ENCODE data around the gene CLIC4. TPM values are rescaled to one million over a fixed set of nuclear protein-coding genes. Genes with fewer than 3 reads are reported as not detected.
"Not testable (repeated sequence)": the region's sequence is repeated elsewhere in the genome, so short reads cannot be mapped to it uniquely, and the experiment has no call there.

CLIC4 gene
- total RNA-seq, 2 donors from 2014 or later: 39.4 to 79.8 TPM

DNA sequence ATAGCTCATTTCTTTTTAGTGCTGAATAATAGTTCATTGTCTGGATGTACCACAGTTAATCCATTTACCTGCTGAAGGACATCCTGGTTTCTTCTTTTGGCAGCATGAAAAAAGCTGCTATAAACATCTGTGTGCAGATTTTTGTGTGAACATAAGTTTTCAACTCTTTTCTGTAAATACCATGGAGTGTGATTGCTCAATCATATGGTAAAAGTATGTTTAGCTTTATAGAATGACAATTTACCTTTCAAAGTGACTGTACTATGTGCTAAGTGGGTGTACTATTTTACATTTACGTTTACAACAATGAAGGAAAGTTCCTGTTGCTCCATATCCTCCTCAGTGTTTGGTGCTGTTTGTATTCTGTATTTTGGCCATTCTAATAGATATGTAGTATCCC, 135.8 kb downstream of the CLIC4 start:
- intact Hi-C loops (cut with DNase I, micrococcal nuclease): no loop called here
- no peak for DNase-seq
- ATAC-seq: no peak

DNA sequence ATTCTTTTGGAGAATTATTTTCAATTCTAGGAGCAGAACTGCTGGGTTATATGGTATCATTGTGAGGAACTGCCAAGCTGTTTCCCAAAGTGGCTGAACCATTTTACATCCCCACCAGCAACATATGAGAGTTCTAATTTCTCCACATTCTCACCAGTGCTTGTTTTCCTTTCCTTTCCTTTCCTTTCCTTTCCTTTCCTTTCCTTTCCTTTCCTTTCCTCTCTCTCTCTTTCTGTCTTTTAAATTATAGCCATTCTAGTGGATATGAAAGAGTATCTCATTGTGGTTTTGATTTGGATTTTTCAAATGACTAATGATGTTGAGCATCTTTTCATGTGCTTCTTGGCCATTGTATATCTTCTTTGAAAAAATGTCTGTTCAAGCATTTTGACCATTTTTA, 139.5 kb downstream of the CLIC4 start:
- ATAC-seq: no peak
- DNase-seq: no peak
- intact Hi-C loops (cut with DNase I, micrococcal nuclease): no loop called here

DNA sequence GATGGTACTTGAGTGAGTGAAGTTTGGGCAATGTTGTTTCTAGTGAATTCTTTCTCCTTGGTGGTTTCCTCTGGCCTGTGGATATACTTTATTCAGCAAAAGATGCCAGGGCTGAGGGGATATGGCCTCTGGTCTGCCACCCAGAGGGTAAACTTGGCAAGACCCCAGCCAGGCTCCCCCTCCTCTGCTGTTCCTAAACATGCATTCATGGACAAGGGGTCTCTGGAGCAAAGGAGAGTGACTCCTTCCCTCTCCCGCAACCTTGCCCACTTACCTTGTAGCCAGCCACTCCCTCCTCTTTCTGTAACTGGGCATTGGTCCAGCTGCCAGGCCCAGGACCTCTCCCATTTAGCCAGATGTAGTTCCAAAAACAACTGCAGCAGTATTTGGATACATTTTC, 141.0 kb downstream of the CLIC4 start:
- ATAC-seq (no peak), DNase-seq (no peak)
- intact Hi-C loops (cut with DNase I, micrococcal nuclease): no loop called here

DNA sequence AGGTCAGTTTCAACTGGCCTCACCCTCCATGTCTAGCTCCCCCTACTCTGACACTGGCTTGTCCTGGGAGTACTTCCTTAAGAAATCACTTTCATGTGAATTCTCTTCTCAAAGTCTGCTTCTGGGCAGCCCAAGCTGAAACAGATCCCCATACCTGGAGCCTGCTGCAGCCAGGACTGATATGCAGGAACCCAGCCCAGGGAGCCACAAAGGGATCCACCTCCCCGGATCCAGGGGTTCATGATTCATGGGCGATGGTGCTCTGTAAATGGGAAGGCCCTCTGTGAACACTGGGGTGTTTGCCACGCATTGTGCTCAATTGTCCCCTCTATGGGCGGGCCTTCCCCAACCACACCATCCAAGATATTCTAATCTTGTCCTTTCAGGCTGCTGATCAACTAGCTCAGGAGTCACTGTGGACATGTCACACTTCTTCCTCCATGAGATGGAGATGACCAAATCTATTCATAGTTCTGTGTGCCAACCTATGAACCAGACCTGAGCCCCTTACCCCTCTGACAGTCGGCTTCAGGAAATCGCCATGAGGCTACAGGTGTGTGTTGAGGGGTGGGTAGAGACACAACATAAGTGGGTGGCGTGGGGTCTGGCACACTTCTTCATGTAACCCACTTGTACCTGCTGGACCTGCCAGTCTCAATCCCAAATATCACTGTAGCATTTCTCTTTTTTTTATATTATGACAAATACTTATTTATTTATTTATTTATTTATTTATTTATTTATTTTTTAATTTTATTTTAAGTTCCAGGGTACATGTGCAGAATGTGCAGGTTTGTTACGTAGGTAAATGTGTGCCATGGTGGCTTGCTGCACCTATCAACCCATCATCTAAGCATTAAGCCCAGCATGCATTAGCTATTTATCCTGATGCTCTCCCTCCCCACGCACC, 143.1 kb downstream of the CLIC4 start:
- ATAC-seq (no peak), DNase-seq (no peak)
- intact Hi-C loops (cut with DNase I, micrococcal nuclease): no loop called here

DNA sequence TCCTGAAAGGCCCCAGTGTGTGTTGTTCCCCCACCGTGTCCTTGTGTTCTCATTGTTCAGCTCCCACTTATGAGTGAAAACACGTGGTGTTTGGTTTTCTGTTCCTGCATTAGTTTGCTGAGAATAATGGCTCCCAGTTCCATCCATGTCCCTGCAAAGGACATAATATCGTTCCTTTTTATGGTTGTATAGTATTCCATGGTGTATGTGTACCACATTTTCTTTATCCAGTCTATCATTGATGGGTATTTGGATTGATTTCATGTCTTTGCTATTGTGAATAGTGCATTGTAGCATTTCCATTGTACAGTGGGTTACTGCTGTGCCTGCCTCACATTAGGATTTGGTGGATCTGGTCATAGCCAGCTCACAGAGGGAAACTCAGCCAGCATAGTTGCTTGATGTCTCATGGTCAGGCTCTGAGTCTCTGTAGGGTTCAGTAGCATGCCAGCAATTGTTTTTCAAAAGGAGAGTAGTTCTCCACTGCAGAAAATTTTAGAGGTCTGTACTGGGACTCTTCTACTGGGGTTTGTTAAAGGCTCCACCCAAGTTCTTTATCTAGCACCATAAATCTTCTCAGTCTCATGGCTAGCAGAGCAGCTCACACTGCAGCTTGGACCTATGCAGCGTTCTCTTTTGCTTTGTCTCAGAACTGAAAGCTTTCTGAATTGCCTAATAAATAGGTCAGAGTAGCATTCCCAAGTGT, 143.9 kb downstream of the CLIC4 start:
- ATAC-seq (peak; percentile 35), DNase-seq (no peak)
- intact Hi-C loops (cut with DNase I, micrococcal nuclease): no loop called here

DNA sequence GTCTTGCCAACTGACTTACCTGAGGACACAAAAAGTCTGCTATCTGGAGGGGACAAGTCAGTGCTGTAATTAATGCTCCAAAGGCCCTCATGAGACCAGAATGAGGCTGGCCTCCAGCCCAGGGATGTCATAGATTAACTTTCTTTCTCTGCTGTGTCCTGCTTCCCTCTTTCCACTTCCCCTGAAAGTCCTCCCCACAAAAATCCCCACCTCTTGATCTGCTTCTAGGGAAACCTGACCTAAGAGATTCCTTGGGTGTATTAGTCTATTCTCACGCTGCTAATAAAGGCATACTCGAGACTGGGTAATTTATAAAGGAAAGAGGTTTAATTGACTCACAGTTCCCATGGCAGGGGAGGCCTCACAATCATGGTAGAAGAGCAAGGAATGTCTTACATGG, 145.6 kb downstream of the CLIC4 start:
- DNase-seq (no peak), ATAC-seq (no peak)
- intact Hi-C loops (cut with DNase I, micrococcal nuclease): no loop called here

DNA sequence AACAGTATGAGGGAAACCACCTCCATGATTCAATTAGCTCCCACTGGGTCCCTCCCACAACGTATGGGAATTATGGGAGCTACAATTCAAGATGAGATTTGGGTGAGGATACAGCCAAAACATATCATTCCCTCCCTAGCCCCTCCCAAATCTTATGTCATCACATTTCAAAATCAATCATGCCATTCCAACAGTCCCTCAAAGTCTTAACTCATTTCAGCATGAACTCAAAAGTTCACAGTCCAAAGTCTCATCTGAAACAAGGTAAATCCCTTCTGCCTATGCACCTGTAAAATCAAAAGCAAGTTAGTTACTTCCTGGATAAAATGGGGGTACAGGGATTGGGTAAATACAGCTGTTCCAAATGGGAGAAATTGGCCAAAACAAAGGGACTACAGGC, 146.1 kb downstream of the CLIC4 start:
- DNase-seq; intact Hi-C loops (cut with DNase I, micrococcal nuclease): not testable (repeated sequence)
- peak; percentile 20 for ATAC-seq

DNA sequence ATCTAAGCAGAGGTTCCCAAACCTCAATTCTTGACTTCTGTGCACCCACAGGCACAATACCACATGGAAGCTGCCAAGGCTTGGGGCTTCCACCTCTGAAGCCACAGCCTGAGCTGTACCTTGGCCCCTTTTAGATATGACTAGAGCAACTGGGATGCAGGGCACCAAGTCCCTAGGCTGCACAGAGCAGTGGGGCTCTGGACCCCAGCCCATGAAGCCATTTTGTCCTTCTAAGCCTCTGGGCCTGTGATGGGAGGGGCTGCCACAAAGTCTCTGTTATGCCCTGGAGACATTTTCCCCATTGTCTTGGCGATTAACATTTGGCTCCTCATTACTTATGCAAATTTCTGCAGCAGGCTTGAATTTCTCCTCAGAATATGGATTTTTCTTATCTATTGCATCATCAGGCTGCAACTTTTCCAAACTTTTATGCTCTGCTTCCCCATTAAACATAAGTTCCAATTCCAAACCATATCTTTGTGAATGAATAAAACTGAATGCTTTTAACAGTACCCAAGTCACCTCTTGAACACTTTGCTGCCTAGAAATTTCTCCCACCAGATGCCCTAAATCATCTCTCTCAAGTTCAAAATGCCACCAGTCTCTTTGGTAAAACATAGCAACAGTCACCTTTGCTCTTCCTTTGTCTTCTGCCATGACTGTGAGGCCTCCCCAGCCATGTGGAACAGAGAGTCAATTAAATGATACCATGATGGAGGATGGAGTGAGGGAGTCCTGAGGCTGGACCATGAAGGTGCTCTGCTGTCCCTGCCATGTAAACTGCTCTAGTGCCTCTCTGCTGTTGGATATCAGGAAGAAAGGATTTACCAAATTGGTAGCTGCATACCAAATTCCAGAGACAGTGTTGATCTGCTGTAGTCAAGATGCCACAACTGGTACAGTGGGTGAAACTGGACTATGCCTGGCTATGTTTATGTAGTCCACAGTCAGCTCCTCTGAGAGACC, 147.2 kb downstream of the CLIC4 start:
- intact Hi-C loops (cut with DNase I, micrococcal nuclease): no loop called here
- ATAC-seq (no peak), DNase-seq (no peak)

DNA sequence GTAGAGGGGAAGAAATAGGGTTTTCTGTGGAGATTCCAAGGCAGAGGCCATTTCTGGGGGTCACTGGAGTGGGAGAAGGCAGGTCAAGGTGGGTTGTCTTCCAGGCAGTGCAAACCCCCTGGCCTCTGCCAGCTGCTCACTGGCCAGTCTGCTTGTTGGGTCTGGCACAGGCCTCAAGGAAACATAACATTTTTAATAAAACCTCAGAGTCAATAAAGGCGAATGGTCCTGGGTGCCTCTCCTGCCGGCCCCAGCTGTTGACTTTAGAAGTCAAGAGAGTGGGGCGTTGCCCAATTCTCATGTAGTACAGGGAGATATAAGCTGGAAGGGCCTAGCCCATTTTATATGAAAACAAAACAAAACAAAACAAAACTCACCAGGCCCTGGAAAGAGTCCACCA, 148.2 kb downstream of the CLIC4 start:
- DNase-seq (peak; percentile 72 to 77), ATAC-seq (peak; percentile 83)
- intact Hi-C loops (cut with DNase I, micrococcal nuclease): no loop called here

Other genes starting within 250 kb of the CLIC4 start
- 10 to 100 TPM; 12.8 to 15.4 TPM for gene RCAN3, start 242.6 kb upstream of the CLIC4 start, total RNA-seq
- 1 to 10 TPM; 1.2 to 2.2 TPM for gene NCMAP, start 189.4 kb upstream of the CLIC4 start, total RNA-seq
- gene SRRM1, start 102.1 kb upstream of the CLIC4 start, total RNA-seq: 100 to 1,000 TPM; 106 to 115 TPM
- 1 to 10 TPM; 1.6 to 5.7 TPM for gene RUNX3, start 184.8 kb downstream of the CLIC4 start, total RNA-seq